Activated CD8-positive, alpha-beta memory T cell treated with anti-CD3 and anti-CD28 coated beads, Interleukin-2, amount 50 U/mL, for 24 hours (primary cell): Measurements from ENCODE around the gene TMEM178B.
"Not testable (repeated sequence)": the region's sequence is repeated elsewhere in the genome, so short reads cannot be mapped to it uniquely, and the experiment has no call there.

Source experiments
- DNase-seq: peaks from one replicate; pipeline ENCODE4 v3.0.0-alpha.2; 2020; ENCODE audit errors: extremely low read depth

Gene TMEM178B

GRCh38 chr7:141184532-141185190 lies 110.8 kb downstream of the TMEM178B start:
- DNase-seq: no peak

GRCh38 chr7:141185369-141185967 lies 111.6 kb downstream of the TMEM178B start:
- no peak for DNase-seq

- DNase-seq: no peak
Observed at GRCh38 chr7:141189231-141189630, 115.4 kb downstream of the TMEM178B start.

- no peak for DNase-seq
Observed at GRCh38 chr7:141190495-141190894, 116.6 kb downstream of the TMEM178B start.

GRCh38 chr7:141191277-141191676 lies 117.4 kb downstream of the TMEM178B start:
- no peak for DNase-seq

GRCh38 chr7:141193066-141193465 lies 119.2 kb downstream of the TMEM178B start:
- DNase-seq: no peak

GRCh38 chr7:141195722-141196121 lies 121.9 kb downstream of the TMEM178B start:
- not testable (repeated sequence) for DNase-seq

- no peak for DNase-seq
Observed at GRCh38 chr7:141198194-141198958, 124.5 kb downstream of the TMEM178B start.

- DNase-seq: no peak
Observed at GRCh38 chr7:141200191-141201108, 126.6 kb downstream of the TMEM178B start.

GRCh38 chr7:141201145-141201885 lies 127.5 kb downstream of the TMEM178B start:
- no peak for DNase-seq

GRCh38 chr7:141202535-141202934 lies 128.7 kb downstream of the TMEM178B start:
- no peak for DNase-seq

- no peak for DNase-seq
Observed at GRCh38 chr7:141203177-141203576, 129.3 kb downstream of the TMEM178B start.

- no peak for DNase-seq
Observed at GRCh38 chr7:141203586-141203985, 129.7 kb downstream of the TMEM178B start.

GRCh38 chr7:141207661-141208060 lies 133.8 kb downstream of the TMEM178B start:
- no peak for DNase-seq

- DNase-seq: no peak
Observed at GRCh38 chr7:141208539-141208938, 134.7 kb downstream of the TMEM178B start.

GRCh38 chr7:141209454-141209853 lies 135.6 kb downstream of the TMEM178B start:
- DNase-seq: no peak

GRCh38 chr7:141210862-141211261 lies 137.0 kb downstream of the TMEM178B start:
- DNase-seq: no peak

GRCh38 chr7:141213226-141213625 lies 139.4 kb downstream of the TMEM178B start:
- no peak for DNase-seq

GRCh38 chr7:141217938-141218337 lies 144.1 kb downstream of the TMEM178B start:
- DNase-seq: no peak

GRCh38 chr7:141218941-141219340 lies 145.1 kb downstream of the TMEM178B start:
- no peak for DNase-seq

GRCh38 chr7:141220263-141220880 lies 146.5 kb downstream of the TMEM178B start:
- DNase-seq: no peak
